Bronchial epithelial cell (primary cell): Measurements from ENCODE around the gene IL21R. TPM values are rescaled to one million over a fixed set of nuclear protein-coding genes. Genes with fewer than 3 reads are reported as not detected.

Experiments used
- DNase-seq: peaks from one replicate; pipeline ENCODE4 v3.0.0-alpha.2; 2010; ENCODE audit warnings: low read depth
- FAIRE-seq: peaks from 2 replicates; lab custom pipeline; 2011; peaks lifted over from hg19 to GRCh38; lab: Jason Lieb, UNC
- H3K27me3 ChIP-seq: 2 replicates; pipeline ENCODE4 v1.5.1; 2011; ENCODE audit warnings: low read length; ENCODE audit not compliant: control insufficient read depth, insufficient read depth
- H3K36me3 ChIP-seq: 2 replicates; pipeline ENCODE4 v1.5.1; 2011; ENCODE audit warnings: low read length; ENCODE audit not compliant: control insufficient read depth, insufficient read depth
- H3K4me3 ChIP-seq: 2 replicates; pipeline ENCODE4 v1.5.1; 2011; ENCODE audit warnings: mild to moderate bottlenecking, low read depth, low read length, control low read depth
- CTCF ChIP-seq: IDR thresholded peaks from 2 replicates; pipeline ENCODE4 v1.5.1; 2011; ENCODE audit warnings: mild to moderate bottlenecking, moderate library complexity, low read length, control low read depth, inconsistent platforms; ENCODE audit not compliant: insufficient read depth, severe bottlenecking
- total RNA-seq: library from RNA; depleted of rRNA; stranded (reverse); fragments of >200 nt; gene quantifications from 2 replicates; pipeline ENCODE4 v1.2.1, GENCODE V29; 2014

The IL21R gene
- total RNA-seq, 1 donor from 2014 or later: not detected

DNA sequence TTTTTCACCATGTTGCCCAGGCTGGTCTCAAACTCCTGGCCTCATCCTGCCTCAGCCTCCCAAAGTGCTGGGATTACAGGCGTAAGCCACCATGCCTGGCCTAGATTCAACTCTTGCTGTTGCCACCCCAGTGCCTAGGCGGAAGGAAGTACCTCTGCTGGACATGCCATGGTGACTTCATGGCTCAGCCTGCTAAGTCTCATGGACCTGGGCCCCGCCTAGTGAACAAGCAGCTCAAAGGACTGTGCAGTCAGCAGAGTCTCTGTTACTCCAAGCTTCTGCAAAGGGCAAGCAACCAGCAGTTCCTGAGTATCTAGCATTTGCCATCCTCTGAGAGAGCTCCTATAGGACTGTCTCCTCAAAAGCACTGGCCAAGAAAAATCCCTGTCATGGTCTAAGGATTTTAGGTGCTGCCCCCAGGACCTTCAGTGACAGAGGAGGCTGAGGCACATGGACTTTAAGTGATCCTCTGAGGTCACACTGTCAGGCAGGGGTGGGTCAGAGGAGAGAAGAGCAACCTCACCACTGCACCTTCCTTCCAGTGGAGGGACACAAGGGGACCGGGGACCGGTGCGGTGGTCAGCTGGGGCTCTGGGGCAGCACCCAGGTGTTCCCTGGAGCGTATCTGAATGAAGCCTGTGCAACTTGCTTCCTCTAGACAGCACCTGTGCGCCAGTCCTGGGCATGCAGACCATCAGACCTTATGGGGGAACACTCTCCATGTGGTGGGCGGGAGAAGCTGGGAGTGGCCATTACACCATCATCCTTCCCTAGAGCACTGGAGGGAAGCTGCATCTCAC is 71.3 kb downstream of the IL21R start:
- no peak overlapping the region for H3K4me3 ChIP-seq
- peaks cover 35% of the 10 kb centered on the region for H3K36me3 ChIP-seq
- no peaks in the 10 kb centered on the region for H3K27me3 ChIP-seq
- FAIRE-seq (no peak), DNase-seq (no peak)
- no peak for TF ChIP-seq CTCF

- TF ChIP-seq CTCF: no peak
- Histone ChIP-seq H3K27me3 (no peaks in the 10 kb centered on the region), H3K36me3 (peaks cover 33% of the 10 kb centered on the region), H3K4me3 (no peak overlapping the region)
- FAIRE-seq: no peak
- DNase-seq: no peak
Measured at GRCh38 chr16:27474041-27474440, 72.1 kb downstream of the IL21R start.

DNA sequence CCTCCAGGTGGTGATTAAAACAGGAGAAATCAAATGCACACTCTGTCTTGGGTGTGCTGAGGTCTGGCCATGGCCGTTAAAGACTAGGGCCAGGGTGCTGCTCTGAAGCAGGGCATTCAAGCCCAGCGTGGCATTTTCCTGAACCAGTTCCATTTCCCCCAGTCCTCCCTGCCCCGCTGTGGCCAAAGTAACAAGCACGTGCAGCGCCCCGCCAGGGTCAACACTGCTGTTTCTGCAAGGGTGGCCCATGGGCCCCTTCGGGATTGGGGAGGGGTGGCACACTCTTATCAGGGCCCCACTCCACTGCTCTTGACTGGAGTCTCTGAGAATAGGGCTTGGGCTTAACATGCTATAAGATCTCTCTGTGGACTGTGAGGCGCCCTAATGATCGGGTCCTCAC is 72.9 kb downstream of the IL21R start:
- FAIRE-seq (no peak), DNase-seq (no peak)
- peaks cover 28% of the 10 kb centered on the region for H3K36me3 ChIP-seq

DNA sequence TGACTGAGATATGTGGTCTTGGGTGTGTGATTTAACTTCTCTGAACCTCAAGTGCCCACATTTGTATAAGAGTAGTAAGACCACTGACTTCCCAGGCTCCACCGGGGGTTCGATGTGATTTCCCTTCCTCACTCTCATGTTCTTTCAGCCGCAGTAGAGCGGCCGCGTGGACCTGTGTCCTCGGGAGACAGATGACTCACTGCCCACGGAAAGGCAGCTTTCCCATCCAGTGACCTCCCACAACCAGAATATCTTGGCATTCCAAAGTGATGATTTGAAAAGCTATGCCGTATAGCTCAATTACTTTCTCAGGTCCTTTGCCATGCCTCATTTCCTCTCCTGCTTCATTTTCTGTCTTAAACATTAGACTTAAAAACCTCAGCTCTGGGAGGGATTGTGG is 73.6 kb downstream of the IL21R start:
- Histone ChIP-seq H3K27me3 (no peaks in the 10 kb centered on the region), H3K4me3 (no peak overlapping the region), H3K36me3 (peaks cover 28% of the 10 kb centered on the region)
- peak; percentile 56 for DNase-seq
- no peak for TF ChIP-seq CTCF
- FAIRE-seq: no peak

More for the DNA sequence above, 72.9 kb downstream of the IL21R start:
- Histone ChIP-seq H3K27me3 (no peaks in the 10 kb centered on the region), H3K4me3 (no peak overlapping the region)
- no peak for TF ChIP-seq CTCF

DNA sequence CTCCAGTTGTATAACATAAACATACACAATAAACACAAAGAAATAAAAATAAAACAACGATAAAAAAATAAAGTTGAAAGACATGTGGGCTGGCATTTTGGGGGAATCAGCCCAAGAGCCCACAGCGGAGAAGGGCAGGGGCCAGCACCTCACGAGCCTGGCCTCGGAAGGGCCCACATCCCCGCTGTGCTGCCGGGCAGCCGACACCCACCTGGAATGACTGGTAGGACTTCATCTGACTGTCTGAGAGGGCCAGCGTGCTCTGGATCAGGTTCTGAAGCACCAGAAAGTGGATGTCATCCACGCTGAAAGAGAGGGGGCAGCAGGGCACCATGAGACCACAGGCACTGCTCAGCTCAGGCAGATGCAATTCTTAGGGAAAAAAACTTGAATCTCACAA is 74.3 kb downstream of the IL21R start:
- Histone ChIP-seq H3K4me3 (no peak overlapping the region), H3K27me3 (no peaks in the 10 kb centered on the region), H3K36me3 (peaks cover 26% of the 10 kb centered on the region)
- no peak for FAIRE-seq
- no peak for DNase-seq
- no peak for TF ChIP-seq CTCF
